Measurements from ENCODE around the gene RBMXL2. TPM values are rescaled to one million over a fixed set of nuclear protein-coding genes. Genes with fewer than 3 reads are reported as not detected.

Gene RBMXL2
- under 0.01 TPM for total RNA-seq

DNA sequence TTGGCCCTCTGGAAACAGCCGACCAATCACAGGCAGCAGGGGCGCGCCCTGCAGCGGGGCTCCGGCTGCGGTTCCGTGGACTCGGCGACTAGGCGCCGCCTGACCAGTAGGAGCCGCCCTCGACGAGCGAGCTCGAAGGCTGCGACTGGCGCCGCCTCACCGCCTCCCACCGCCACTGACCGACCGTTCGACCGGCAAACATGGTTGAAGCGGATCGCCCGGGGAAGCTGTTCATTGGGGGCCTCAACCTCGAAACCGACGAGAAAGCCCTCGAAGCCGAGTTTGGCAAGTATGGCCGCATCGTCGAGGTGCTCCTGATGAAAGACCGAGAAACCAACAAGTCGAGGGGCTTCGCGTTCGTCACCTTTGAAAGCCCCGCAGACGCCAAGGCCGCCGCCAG lies at the start of gene RBMXL2:
Gene RBMXL2 (plus strand): TSS at position 78 of the 400 bp plus-strand sequence. CDS start 123 bp downstream, at position 201.
- DNase-seq (ENCODE audit: low read depth in 2 of 3, low spot score in 2 of 3), result peak in 1 of 3 donors; percentile 9

DNA sequence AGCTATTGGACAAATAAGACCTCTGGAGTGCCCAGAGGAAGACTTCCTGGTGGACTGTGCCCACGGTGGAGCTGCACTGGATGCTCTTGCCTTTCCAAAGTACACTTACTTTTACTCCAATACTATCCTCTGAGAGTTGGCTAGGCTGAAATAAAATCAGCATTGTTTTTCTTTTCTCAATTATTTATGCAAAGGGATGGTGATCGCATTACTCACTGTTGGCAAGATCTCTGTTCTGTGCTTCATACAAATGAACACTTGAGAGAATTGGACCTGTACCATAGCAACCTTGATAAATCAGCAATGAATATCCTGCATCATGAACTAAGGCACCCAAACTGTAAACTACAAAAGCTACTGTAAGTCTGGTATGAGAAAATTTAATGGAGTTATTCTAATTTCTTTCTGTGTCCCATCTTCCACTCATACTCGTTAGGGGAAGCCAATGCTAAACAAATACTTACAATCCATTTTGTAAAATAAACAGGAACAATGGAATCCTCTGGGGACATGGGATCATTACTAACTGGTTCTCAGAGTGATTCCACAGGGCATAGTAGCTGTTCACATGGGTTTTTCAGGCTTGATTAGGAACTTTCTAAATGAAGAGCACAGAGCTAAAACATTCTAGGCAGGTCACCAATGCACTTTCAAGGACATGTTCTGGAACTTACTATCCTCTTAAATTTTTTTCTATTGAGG lies 42.2 kb upstream of the RBMXL2 start:
- DNase-seq (ENCODE audit: low read depth in 2 of 3, low spot score in 2 of 3), result no peak

DNA sequence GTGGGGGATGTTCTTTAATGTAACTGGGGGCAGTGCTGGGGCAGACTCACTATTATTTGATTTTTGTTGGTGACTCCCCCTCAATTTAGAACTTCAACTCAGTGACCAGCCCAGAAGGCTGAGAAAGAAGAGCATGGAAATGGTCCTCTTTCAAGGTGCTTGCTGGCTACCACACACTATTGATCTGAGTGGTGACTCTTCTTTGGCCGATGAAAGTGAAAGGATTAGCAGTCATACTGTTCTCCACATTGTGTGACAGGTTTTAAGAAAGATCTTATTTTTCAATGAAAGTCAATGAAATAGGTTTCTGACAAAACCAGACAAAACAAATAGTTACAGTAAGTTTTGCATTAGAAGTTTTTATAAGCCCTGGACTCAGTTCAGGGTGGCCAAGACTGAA lies 38.6 kb upstream of the RBMXL2 start:
- no peak for DNase-seq (ENCODE audit: low read depth in 2 of 3, low spot score in 2 of 3)

DNA sequence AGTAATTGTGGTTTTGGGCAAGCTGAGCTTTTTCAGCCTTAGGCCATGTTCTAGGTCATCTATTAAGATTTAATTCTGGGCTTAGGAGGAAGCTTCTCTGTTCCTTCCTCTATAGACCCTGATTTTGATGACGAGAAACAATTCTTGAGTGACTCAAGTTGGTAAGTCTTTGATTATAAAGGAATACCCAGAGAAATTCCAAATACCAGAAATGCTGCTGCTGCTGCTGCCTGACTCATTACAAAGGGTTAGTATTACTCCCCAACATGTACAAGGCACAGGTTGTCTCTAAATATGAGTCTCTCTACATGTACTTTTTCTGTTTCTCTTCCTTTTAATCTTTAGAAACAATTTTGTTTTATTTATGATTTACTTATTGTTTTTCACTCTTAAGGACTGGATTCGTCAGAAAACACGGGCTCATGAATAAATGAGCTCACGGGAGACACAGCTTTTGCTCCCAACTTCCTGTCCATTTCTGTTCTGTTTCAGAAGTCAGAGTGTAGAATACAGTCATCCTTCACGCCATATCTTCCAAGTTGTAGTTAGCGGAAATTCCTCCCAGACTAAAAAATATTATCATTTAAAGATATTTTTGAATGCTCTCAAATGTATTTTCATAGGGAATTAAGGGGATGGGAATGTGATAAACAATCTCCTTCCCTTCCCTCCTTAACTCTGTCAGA lies 31.8 kb upstream of the RBMXL2 start:
- no peak for DNase-seq (ENCODE audit: low read depth in 2 of 3, low spot score in 2 of 3)

DNA sequence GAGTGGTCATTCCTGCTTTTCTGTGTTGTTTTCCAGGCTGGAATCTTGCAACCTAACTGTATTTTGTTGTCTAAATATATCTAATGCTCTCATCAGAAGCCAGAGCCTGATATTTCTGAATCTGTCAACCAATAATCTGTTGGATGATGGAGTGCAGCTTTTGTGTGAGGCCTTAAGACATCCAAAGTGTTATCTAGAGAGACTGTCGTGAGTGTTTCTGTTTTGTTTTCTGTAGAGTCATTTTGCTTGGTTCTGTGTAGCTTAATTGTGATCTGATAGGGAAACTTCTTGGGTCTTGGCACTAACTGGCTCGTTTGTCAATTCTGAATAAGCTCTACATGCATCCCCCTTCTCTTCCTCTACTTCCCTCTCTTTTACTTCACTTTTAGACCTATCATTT lies 31.2 kb upstream of the RBMXL2 start:
- no peak for DNase-seq (ENCODE audit: low read depth in 2 of 3, low spot score in 2 of 3)

DNA sequence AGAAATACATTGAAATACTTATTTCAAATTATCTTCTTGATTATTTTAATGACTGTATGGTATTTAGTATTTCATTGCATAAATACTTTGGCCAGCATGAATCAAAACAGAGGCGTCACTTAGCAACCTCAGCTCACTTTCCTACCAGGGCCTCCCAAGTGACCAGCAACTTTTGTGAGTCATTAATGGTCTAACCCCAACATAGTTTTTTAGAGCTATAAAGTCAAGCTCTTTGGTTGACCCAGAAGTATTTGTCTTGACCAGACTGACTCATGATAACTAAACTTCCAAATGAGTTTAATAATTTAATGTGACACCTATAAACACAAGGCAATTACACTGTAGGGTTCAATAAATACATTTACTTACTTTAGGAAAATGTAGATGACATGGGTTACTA lies 27.9 kb upstream of the RBMXL2 start:
- no peak for DNase-seq (ENCODE audit: low read depth in 2 of 3, low spot score in 2 of 3)

DNA sequence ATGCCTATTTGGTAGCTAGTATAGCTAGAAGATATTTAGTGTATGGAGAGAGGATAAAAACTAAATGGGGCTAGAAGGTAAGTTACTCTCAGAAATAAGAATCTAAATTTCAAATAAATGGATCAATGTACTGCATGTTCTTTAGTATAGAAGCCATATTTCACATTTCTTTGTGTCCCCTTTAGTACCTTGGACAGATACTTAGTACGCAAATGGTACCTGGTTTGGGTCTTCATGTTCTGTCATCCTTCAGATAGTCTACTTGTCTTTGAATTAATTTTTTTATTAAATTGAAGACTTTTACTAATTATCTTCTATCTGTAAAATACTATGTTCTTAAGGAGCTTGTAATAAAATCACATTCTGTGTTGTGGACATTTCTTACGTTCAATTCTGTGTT lies 26.3 kb upstream of the RBMXL2 start:
- DNase-seq (ENCODE audit: low read depth in 2 of 3, low spot score in 2 of 3), result no peak

DNA sequence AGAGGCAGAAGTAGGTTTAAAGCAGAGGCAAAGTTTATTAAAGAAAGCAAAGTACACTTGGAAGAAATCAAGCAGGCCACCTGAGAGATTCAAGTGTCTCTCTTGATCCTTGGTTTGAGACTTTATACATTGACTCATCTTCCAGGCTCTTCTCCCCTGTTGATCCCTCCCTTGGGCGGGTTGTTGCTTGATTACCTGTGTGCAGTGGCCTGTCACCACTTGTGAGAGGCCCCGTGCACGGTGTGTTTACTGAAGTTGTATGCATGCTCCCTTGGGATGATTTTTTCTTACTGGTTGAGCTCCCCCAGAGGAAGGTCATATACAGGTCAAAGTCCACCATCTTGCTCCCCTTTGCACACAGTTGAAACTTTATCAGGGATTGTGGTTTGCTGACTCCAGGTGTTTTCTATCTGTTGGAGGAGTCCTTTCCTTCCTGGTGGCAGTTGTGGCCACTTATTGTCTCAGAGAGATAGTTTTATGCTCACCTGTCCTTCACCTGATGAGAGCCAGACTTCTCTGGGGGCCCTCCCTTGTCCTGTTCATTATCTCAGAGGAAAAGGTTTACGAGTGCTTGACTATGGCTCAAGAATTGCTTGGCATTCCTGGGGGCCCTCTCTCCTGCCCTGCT lies 16.3 kb upstream of the RBMXL2 start:
- DNase-seq (ENCODE audit: low read depth in 2 of 3, low spot score in 2 of 3), result no peak

DNA sequence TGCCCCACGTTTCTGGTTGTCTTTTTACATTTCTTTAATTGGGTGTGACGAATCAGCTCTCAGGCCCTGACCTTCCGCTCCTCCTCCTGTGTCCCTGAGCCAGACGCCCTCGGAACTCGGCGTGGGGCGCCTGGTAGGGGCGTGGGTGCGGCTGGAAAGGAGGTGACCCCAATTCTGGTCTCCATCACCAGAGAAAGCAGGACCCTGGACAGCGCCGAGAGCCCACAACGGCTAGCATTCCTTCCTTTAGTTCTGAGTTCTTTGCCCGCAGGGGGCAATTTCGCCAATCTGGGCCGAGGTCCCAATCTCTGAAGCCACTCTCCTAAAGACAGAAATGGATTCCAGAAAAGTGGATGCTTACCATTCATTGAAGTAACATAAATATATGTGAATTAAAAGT lies 11.7 kb upstream of the RBMXL2 start:
- DNase-seq (ENCODE audit: low read depth in 2 of 3, low spot score in 2 of 3), result no peak

DNA sequence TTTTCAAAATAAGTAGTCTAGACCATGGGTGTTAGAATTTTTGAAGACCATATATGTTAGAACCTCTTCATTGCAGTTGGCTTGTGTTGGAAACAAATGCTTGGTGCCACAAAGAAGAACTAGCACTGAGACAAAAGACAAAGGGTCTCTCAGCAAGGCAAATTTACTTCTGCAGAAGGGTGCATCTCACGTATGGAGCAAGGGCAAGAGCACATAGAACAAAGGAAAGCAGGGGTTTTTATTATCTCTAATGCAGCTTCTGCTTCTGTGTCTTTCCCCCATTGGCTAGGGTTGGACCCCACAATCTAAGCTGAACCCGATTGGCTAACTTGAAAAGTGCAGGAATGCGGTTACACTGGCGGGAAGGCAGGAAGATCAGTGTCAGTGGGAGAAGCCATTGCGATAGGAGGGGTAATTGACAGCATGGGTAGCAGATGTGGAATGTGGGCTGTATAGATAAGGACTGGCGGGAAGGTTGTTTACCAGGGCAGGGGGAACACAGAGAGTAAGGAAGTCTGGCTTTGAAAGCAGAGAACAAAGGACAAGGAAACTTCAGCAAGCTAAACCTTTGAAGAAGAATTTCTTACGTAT lies 9.2 kb upstream of the RBMXL2 start:
- no peak for DNase-seq (ENCODE audit: low read depth in 2 of 3, low spot score in 2 of 3)

DNA sequence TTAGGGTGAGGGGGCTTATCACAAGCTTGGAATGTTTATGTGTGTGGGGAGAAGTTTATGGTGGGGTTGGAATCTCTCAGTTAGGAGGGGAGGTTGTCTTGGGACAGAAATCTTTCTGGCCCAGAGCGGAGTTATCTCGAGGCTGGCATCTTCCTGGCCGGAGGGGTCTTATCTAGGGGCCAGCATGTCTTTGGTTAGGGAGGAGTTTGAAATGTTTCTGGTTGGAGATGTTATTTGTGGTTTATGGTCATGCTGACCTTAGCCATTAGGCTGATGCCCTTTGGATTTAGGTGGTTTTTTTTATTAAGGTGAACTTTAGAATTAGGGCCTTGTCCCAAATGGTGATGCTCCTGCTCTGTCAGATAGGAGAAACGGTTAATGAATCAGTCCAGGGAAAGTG lies 7.9 kb upstream of the RBMXL2 start:
- no peak for DNase-seq (ENCODE audit: low read depth in 2 of 3, low spot score in 2 of 3)

DNA sequence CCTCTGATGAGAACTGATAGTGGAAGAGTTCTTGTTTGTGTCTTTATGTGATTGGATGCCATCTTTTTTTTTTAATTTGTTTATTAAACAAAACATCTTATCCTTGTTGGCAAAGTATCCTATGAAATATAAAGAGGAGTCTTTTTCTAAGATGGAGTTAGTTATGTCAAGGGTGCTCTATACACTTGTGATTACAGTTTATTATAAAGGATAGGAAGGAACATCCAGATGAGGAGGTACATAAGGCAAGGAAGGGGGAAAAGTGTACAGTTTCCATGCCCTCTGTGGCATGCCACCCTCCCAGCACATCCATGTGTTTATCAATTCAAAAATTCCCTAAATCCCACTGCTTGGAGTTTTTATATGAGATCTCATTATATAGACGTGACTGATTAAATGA lies 7.4 kb upstream of the RBMXL2 start:
- DNase-seq (ENCODE audit: low read depth in 2 of 3, low spot score in 2 of 3), result no peak

DNA sequence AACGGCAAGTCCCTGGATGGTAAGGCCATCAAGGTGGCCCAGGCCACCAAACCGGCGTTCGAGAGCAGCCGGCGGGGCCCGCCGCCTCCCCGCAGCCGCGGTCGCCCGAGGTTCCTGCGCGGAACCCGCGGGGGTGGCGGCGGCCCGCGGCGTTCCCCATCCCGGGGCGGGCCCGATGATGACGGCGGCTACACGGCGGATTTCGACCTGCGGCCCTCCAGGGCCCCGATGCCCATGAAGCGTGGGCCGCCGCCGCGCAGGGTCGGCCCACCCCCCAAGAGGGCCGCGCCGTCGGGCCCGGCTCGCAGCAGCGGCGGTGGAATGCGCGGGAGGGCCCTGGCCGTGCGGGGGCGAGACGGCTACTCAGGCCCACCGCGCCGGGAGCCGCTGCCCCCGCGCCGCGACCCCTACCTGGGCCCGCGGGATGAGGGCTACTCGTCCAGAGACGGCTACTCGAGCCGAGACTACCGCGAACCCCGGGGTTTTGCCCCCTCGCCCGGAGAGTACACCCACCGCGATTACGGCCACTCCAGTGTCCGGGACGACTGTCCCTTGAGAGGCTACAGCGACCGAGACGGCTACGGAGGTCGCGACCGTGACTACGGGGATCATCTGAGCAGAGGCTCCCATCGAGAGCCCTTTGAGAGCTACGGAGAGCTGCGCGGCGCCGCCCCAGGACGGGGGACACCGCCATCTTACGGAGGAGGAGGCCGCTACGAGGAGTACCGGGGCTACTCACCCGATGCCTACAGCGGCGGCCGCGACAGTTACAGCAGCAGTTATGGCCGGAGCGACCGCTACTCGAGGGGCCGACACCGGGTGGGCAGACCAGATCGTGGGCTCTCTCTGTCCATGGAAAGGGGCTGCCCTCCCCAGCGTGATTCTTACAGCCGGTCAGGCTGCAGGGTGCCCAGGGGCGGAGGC lies 792 bp downstream of the RBMXL2 start:
- DNase-seq (ENCODE audit: low read depth in 2 of 3, low spot score in 2 of 3), result no peak

DNA sequence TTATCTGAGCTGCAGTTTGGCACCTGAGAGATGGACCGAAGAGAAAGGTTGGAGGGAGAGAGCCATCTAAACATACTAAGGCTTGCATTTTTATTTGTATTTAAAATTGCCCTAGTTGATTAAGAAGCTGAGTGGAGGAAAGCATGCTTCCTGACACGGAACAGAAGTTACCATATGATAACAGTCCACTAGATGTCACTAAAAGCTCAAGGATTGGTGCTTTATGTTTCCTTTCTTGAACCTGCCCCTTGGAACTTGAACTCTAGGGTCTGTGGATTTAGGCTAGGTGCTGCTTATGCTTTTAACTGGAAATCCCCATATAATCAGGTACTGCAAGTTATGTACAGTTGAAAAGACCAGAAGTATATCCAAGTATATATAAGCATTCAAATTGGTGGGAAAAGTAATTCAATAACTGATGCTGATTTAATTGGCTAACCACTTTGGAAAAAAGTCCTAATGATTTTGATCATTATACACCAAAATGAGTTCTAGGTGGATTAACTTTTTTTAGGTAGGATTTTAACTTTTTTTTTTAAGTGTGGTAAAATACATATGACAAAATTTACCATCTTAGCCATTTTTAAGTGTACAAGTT lies 9.5 kb downstream of the RBMXL2 start:
- DNase-seq (ENCODE audit: low read depth in 2 of 3, low spot score in 2 of 3), result peak; percentile 23 to 81 (median 45)

DNA sequence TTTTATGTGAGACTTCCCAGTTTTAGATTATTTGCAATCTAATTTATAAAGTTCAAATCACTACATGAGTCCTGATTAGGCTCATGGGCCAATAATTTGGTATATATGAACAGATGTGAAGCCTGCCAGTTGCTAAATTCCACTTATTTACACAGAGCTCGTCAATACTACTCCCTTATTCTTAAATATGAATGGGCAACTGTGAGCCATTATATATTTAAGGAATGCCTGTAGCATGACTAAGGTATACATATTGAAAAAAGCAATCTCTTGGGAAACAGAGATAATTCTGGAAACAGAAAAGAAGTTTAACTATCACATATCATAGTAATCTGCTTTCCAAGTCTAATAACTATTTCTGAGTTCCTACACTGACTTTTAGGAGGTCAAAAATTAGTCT lies 27.0 kb downstream of the RBMXL2 start:
- no peak for DNase-seq (ENCODE audit: low read depth in 2 of 3, low spot score in 2 of 3)

DNA sequence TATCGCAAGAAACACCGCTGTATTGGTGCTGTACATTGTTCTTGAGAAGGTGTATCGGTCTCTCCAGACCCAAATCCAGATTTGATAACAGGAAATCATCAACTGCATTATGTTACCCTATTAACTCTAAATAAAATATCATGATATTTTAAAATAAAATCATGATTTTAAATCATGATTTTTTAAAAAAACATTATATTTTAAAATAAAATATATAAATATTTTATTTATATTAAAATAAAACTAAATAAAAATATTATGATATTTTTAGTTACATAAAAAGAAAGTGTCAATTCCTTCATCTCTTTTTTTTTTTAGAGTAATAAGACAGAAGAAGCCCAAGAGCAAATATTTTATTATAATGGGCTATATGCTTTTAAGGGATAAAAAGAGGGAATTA lies 27.6 kb downstream of the RBMXL2 start:
- DNase-seq (ENCODE audit: low read depth in 2 of 3, low spot score in 2 of 3), result no peak

DNA sequence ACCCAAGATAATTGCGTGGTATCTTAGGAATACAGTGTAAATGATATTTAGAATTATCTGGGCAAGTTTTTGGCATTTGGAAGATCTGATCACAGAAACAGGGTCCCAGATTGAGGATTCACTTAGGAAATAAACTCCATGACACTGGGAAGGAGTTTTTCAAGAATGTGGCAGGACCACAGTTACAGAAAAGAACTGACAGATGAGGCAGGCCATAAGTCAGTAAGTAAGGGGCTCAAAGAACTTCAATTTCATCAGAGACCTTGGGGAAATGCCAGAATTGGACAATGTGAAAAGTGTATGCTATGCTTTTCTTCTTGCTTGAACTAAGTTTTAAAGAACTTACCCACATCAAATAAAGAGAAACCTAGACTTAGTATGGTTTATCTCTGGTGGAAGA lies 49.3 kb downstream of the RBMXL2 start:
- no peak for DNase-seq (ENCODE audit: low read depth in 2 of 3, low spot score in 2 of 3)

Data from hematopoietic multipotent progenitor cell (in vitro differentiated cells).